Measurements from ENCODE around the gene IGFBP2.
A peak's percentile ranks its signal among the peaks of the same experiment; 100 is the strongest.

IGFBP2 gene

DNA sequence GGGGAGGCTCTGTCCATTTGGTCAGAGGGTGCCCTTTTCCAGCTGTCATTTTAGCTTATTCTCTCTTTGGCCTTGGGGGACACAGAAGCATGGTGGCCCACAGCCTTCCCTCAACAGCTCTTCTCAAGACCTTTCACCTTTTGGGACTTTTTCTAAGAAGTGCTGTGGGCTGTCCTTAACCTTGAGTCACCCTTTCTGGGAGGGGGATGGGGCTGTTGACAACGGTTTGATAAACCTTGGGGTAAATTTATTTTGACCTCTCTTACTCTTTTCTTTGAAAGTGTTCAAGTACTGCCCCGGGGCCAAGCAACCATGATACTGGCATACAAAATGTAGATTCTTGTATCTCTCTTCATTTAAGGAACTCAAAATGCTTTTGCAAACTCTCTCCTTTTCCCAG is 48.5 kb downstream of the IGFBP2 start:
- ChIA-PET POLR2A (ENCODE audit: low non-redundant PET) (interaction anchor here (0.6 kb wide), 1 partner anchor 492 kb away, joined by 6 read pairs; no protein-coding TSS in a partner anchor), CTCF (interaction anchor here (0.6 to 1.7 kb wide), 7 partner anchors 15 to 1474 kb away, joined by 3 to 8 read pairs (median 3); no protein-coding TSS in a partner anchor)
- DNase-seq (ENCODE audit: low spot score): no peak

DNA sequence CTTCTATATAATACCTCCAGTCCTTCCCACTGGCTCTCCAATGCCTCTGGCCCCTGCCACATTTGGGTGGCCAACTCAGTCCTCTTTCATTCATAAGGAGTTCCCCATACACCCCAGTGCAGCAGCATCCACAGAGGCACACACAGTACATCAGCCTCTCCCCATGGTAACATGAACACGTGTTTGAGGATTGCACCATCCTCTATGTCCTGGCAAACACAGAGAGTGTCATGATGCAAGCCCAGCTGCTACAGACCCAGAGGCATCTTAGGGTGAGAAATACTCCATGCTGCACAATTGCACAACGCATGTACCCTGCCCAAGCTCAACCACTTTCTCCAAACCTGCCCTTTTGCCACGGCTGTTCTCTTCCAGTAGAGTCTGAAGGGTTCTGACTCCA is 50.6 kb downstream of the IGFBP2 start:
- ChIA-PET CTCF (interaction anchor here (0.6 kb wide), 1 partner anchor 122 kb away, joined by 3 read pairs; no protein-coding TSS in a partner anchor), POLR2A (ENCODE audit: low non-redundant PET) (no interaction called here)
- TF ChIP-seq, protein P1, sequence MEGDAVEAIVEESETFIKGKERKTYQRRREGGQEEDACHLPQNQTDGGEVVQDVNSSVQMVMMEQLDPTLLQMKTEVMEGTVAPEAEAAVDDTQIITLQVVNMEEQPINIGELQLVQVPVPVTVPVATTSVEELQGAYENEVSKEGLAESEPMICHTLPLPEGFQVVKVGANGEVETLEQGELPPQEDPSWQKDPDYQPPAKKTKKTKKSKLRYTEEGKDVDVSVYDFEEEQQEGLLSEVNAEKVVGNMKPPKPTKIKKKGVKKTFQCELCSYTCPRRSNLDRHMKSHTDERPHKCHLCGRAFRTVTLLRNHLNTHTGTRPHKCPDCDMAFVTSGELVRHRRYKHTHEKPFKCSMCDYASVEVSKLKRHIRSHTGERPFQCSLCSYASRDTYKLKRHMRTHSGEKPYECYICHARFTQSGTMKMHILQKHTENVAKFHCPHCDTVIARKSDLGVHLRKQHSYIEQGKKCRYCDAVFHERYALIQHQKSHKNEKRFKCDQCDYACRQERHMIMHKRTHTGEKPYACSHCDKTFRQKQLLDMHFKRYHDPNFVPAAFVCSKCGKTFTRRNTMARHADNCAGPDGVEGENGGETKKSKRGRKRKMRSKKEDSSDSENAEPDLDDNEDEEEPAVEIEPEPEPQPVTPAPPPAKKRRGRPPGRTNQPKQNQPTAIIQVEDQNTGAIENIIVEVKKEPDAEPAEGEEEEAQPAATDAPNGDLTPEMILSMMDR (conservative IDR thresholded peaks at IDR 0.05; ENCODE audit: low read depth): no peak
- peak overlapping the region; percentile 94 for H3K27ac ChIP-seq
- peak; percentile 95 for DNase-seq (ENCODE audit: low spot score)

More for the DNA sequence above, 48.5 kb downstream of the IGFBP2 start:
- TF ChIP-seq, protein P1 (conservative IDR thresholded peaks at IDR 0.05; ENCODE audit: low read depth): no peak
- H3K27ac ChIP-seq: peak overlapping the region; percentile 94

DNA sequence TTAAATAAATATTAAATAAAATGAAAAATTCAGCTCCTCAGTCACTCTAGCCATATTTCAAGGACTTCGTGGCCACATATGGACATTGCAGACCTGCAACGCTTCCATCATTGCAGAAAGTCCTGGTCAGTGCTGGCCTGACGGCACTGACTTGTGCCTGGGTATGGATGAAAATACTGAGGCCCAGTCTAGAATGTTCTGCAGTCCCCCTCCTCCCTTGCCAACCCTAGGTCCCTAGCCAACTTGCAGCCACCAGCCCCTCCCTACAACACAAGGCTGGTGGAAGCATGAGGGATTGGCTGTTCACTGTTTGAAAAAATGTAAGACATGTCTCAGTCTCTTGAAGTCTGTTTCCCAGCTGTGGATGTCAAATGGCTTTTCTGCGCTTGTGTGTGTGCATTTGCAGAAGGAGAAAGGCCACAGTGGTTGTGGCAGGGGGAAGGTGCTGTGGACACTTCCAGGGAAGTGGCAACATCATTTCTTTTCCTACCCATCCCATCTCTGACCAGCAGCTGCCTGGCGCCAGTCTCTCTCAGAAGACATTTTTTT is 52.2 kb downstream of the IGFBP2 start:
- CTCF ChIA-PET: no interaction called here
- POLR2A ChIA-PET (ENCODE audit: low non-redundant PET): no interaction called here
- TF ChIP-seq, protein P1 (conservative IDR thresholded peaks at IDR 0.05; ENCODE audit: low read depth): no peak
- peak overlapping the region; percentile 94; the same call in 1 of the 2 replicates for H3K27ac ChIP-seq
- no peak for DNase-seq (ENCODE audit: low spot score)

DNA sequence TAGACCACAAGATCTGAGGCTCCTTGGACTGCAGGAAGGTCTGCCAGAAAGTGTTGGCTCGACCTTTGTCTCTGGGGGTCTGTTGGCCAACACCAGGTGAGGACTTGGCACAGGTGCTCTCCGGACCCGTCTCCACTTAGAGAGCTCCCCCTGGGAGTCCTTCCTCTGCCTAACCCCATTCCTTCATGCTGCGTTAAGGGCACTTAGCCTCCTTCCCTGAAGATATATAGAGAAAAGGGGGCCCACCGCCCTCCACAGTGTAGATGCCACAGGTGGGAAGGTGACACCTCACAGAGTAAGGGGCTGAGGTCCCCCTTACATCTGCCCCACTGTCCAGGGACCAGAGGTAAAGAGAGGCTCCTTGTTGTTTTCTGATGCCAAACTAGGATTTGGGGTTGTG is 53.9 kb downstream of the IGFBP2 start:
- ChIA-PET CTCF (interaction anchor here (0.5 to 1.1 kb wide), 3 partner anchors 11 to 889 kb away, joined by 3 read pairs; no protein-coding TSS in a partner anchor), POLR2A (ENCODE audit: low non-redundant PET) (no interaction called here)

DNA sequence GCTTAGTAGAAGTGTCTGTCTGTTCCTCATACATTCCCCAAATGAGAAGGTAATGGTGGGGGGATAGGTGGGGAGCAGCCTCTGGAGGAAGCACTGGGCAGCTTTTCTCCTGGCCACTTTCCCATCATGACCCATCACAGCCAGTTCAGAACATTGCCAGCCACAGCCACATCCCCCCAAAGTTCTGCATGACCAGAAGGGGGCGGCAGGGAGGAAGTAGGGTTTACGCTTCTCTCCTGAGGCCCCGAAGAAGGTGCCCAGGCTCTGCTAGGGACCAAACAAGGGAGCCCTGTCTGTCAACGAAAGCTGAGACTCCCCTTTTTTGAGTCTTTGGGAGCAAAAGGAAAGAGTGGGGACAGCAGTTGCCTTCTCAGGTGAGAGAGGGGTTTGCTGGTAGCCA is 54.4 kb downstream of the IGFBP2 start:
- ChIA-PET POLR2A (ENCODE audit: low non-redundant PET) (no interaction called here), CTCF (interaction anchor here (0.5 to 1.1 kb wide), 3 partner anchors 11 to 888 kb away, joined by 3 read pairs; no protein-coding TSS in a partner anchor)
- TF ChIP-seq, protein P1 (conservative IDR thresholded peaks at IDR 0.05; ENCODE audit: low read depth): no peak
- H3K27ac ChIP-seq: no peak overlapping the region
- DNase-seq (ENCODE audit: low spot score): no peak

More for the DNA sequence above, 53.9 kb downstream of the IGFBP2 start:
- DNase-seq (ENCODE audit: low spot score): no peak
- no peak overlapping the region for H3K27ac ChIP-seq
- TF ChIP-seq, protein P1 (conservative IDR thresholded peaks at IDR 0.05; ENCODE audit: low read depth): no peak

DNA sequence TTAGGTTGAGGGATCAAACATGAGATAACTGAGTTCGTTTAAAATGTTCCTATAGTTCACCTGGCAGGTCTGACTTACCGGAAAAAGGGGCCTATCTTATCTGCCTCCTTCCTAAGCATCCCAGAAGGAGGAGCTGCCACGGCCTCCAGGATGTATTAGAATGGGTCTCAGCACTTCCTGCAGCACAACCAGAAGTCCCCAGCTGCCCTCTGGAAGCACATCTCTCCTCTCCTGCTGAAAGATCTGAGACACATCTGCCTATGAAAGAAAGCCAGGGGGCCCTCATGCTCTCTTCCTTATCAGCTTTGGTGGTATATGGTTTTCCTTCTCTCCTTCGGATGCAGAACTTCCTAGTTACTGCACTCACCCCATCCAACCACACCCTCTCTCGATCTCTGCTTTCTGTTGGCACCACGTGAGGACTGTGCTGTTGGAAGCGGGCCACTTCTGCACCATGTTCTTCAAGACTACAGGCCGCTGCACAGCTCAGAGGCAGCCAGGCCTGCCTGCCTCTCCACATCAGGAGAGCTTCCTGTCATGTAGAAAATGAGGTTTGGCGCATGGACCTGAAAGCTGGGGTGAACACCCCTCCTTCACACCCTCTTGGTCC is 55.6 kb downstream of the IGFBP2 start:
- CTCF ChIA-PET: no interaction called here

More for the DNA sequence above, 55.6 kb downstream of the IGFBP2 start:
- POLR2A ChIA-PET (ENCODE audit: low non-redundant PET): no interaction called here
- H3K27ac ChIP-seq: peak overlapping the region; percentile 49
- no peak for DNase-seq (ENCODE audit: low spot score)
- TF ChIP-seq, protein P1 (conservative IDR thresholded peaks at IDR 0.05; ENCODE audit: low read depth): no peak
